Thoracic aorta (tissue), 2 donors: ENCODE data around the gene GTF3C4. TPM values are rescaled to one million over a fixed set of nuclear protein-coding genes. Genes with fewer than 3 reads are reported as not detected.

ENCODE experiments used
- ATAC-seq: fragments of 150-250 bp; one replicate; pipeline ENCODE4 v1.8.0; 2017; ENCODE audit warnings: low read depth; ENCODE audit not compliant: insufficient number of reproducible peaks, low FRiP score
- DNase-seq: peaks from one replicate; pipeline ENCODE4 v3.0.0-alpha.2; 2020; ENCODE audit warnings: low spot score
- H3K27ac ChIP-seq, 2 donors: fragments of 200-600 bp; sonication (generic); 1 replicate in 1 of 2; 2 replicates in 1 of 2; pipeline ENCODE4 v1.5.1; 2016; ENCODE audit warnings: mild to moderate bottlenecking in 2 of 2, moderate library complexity in 2 of 2
- H3K27me3 ChIP-seq: fragments of 200-600 bp; sonication (generic); replicated peaks from 2 replicates; pipeline ENCODE4 v1.6.0; 2016; ENCODE audit warnings: mild to moderate bottlenecking; ENCODE audit not compliant: insufficient read depth
- H3K36me3 ChIP-seq: fragments of 200-600 bp; sonication (generic); one replicate; pipeline ENCODE4 v1.5.1; 2016
- H3K4me1 ChIP-seq, 2 donors: fragments of 200-600 bp; sonication (generic); 1 replicate in 1 of 2; 2 replicates in 1 of 2; pipeline versions ENCODE4 v1.5.1 to v1.6.0; 2016; ENCODE audit warnings: low read depth in 2 of 2, mild to moderate bottlenecking in 1 of 2; ENCODE audit not compliant: control insufficient read depth in 1 of 2
- H3K4me3 ChIP-seq: fragments of 200-600 bp; sonication (generic); 2 replicates; pipeline ENCODE4 v1.5.1; 2016; ENCODE audit warnings: mild to moderate bottlenecking
- H3K9me3 ChIP-seq: fragments of 200-600 bp; sonication (generic); 2 replicates; pipeline ENCODE4 v1.5.1; 2016
- total RNA-seq, 2 donors: library from RNA; depleted of rRNA; stranded (reverse); fragments of >200 nt; gene quantifications; one replicate each; pipeline versions ENCODE4 v1.1.0 to v1.2.3, GENCODE V29; 2016
- TF ChIP-seq, protein P1 (sequence below): fragments of 200-600 bp; sonication (generic); IDR thresholded peaks from one replicate; pipeline ENCODE4 v1.5.1; 2019; ENCODE audit warnings: antibody characterized with exemption

Gene GTF3C4
- total RNA-seq, 2 donors from 2014 or later, result 7.2 to 16.4 TPM

DNA sequence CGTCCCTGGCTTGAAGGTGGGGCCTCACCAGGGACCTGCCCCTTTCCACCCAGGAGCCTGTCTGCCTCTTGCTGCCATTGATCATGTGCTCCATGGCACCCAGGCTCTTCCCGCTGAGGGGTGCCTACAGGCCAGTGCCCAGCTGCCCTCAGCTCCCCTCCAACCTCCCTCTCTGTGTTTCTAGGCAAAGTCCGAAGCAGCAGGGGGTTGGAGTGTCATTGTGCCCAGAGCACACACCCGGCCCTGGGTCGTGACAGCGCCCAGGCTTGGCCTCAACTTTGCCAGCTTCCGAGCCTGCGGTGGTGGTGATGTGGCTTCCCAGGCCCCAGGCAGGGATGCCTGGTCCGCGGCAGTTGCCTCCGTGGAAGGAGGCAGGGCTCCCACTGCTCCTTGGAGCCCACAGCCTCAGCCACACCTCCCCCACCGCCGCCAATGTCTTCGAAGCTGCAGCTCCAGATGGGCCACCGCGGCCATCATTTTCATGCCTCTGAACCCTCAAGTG, 52.4 kb downstream of the GTF3C4 start:
- no peak for DNase-seq
- Histone ChIP-seq H3K27ac (no peak overlapping the region), H3K27me3 (no peaks in the 10 kb centered on the region), H3K4me3 (no peak overlapping the region), H3K36me3 (no peaks in the 10 kb centered on the region), H3K4me1 (no peaks in the 10 kb centered on the region), H3K9me3 (no peaks in the 10 kb centered on the region)
- TF ChIP-seq, protein P1, sequence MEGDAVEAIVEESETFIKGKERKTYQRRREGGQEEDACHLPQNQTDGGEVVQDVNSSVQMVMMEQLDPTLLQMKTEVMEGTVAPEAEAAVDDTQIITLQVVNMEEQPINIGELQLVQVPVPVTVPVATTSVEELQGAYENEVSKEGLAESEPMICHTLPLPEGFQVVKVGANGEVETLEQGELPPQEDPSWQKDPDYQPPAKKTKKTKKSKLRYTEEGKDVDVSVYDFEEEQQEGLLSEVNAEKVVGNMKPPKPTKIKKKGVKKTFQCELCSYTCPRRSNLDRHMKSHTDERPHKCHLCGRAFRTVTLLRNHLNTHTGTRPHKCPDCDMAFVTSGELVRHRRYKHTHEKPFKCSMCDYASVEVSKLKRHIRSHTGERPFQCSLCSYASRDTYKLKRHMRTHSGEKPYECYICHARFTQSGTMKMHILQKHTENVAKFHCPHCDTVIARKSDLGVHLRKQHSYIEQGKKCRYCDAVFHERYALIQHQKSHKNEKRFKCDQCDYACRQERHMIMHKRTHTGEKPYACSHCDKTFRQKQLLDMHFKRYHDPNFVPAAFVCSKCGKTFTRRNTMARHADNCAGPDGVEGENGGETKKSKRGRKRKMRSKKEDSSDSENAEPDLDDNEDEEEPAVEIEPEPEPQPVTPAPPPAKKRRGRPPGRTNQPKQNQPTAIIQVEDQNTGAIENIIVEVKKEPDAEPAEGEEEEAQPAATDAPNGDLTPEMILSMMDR, result no peak
- no peak for ATAC-seq

DNA sequence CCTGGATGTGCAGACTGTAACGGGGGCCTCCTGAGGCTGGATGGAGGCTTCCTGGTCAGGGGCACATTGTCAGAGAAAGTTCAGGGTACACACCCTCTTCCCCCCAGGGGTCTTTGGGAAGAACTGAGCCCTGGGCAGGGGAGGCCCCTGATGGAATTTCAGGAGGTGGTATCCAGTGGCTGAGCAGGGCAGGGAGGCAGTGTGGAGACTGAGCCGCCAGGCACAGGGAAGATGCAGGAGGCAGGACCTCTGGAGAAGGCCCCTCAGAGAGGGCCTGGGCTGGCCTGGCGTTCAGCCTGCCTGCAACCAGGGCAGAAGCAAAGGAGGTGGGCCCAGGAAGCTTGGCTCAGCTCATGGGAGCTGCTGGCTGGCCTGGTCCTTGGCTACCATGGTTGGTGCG, 53.5 kb downstream of the GTF3C4 start:
- H3K9me3 ChIP-seq, result no peaks in the 10 kb centered on the region
- TF ChIP-seq, protein P1, result no peak
- no peak overlapping the region for H3K4me3 ChIP-seq
- no peaks in the 10 kb centered on the region for H3K27me3 ChIP-seq
- no peak for DNase-seq
- H3K36me3 ChIP-seq, result no peaks in the 10 kb centered on the region
- no peaks in the 10 kb centered on the region for H3K4me1 ChIP-seq
- no peak overlapping the region for H3K27ac ChIP-seq
- ATAC-seq, result no peak

DNA sequence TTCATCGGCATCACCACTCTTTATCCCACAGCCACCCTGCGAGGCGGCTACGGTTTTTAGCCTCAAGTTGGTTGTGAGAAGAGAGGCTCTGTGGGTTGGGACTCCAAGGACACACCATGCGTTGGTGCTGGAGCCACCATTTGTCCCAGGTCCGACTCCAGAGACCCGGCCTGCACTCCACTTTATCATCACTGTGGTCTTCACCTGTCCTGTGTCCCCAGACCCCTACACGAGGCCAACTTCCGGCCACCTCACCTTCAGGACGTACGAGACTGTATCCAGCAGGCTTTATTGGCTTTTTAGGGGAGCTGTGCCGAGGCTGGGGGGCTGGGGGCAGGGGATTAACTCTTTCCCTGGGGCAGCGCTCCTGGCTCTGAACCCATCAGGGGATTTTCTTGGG, 55.0 kb downstream of the GTF3C4 start:
- Histone ChIP-seq H3K4me1 (no peaks in the 10 kb centered on the region), H3K36me3 (no peaks in the 10 kb centered on the region), H3K9me3 (no peaks in the 10 kb centered on the region), H3K27ac (no peak overlapping the region), H3K27me3 (no peaks in the 10 kb centered on the region), H3K4me3 (no peak overlapping the region)
- ATAC-seq, result no peak
- no peak for DNase-seq
- TF ChIP-seq, protein P1, result no peak

DNA sequence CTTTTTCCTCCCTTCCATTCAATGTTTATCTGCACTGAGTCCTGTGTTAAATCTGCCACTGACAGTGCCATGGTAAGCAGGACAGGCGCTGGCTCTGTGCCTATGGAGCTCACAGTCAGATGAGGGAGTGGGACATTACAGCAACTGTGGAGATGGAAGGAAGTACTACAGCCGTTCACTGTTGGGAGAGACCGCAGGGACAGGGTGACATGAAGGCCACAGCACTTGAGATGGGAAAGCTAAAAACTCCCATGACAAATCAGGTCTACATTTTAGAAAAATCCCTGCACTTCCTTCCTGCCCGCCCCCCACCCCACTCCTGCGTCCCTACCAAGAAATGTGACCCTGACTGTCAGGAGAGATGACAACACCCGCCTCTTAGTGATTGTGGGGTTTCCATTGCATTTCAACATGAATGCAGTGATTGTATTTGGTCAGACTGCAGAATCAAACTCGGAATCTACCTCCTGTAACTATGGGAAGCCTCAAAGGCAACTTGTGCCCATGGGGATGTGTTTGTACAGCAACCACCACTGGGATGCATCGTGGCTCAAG, 56.4 kb downstream of the GTF3C4 start:
- Histone ChIP-seq H3K4me3 (no peak overlapping the region), H3K27ac (no peak overlapping the region), H3K27me3 (no peaks in the 10 kb centered on the region), H3K4me1 (no peaks in the 10 kb centered on the region), H3K9me3 (no peaks in the 10 kb centered on the region), H3K36me3 (no peaks in the 10 kb centered on the region)
- TF ChIP-seq, protein P1, result no peak
- ATAC-seq (no peak), DNase-seq (no peak)

DNA sequence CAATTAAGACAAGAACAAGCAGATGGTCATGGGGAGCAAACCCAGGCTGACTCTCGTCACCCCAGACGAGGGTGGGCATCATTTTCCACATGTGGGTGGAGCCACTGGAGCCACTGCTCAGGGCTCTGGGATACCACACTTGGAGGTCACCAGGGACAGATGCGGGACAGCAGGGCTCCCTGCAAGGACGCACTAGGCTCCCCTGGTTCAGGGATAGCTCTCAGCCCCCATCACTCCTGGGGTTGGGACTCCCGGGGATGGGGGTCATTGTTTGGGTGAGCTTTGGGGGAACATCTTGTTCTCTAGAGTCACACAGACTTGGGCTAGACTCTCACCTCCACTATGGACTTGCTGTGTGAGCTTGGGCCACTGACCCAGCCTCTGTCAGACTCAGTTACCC, 57.8 kb downstream of the GTF3C4 start:
- TF ChIP-seq, protein P1, result no peak
- no peaks in the 10 kb centered on the region for H3K9me3 ChIP-seq
- no peaks in the 10 kb centered on the region for H3K4me1 ChIP-seq
- no peak overlapping the region for H3K4me3 ChIP-seq
- no peak overlapping the region for H3K27ac ChIP-seq
- no peaks in the 10 kb centered on the region for H3K36me3 ChIP-seq
- H3K27me3 ChIP-seq, result no peaks in the 10 kb centered on the region
- ATAC-seq (no peak), DNase-seq (no peak)
